Kidney glomerular epithelial cell (primary cell): Measurements from ENCODE around the gene IKBIP.

Source experiments
- DNase-seq: peaks from one replicate; lab custom pipeline; 2025; lab: John Stamatoyannopoulos, UW

IKBIP gene

GRCh38 chr12:98575013-98575412 is 69.6 kb downstream of the IKBIP start:
- DNase-seq, result no peak
